ENCODE results near the gene GNL3.
"Not testable (repeated sequence)": the region's sequence is repeated elsewhere in the genome, so short reads cannot be mapped to it uniquely, and the experiment has no call there.

GNL3 gene

GRCh38 chr3:52722491-52722890 is 36.7 kb downstream of the GNL3 start:
- DNase-seq = no peak

- DNase-seq = no peak
Measured at GRCh38 chr3:52723935-52724334, 38.1 kb downstream of the GNL3 start.

GRCh38 chr3:52724511-52724910 is 38.7 kb downstream of the GNL3 start:
- DNase-seq = no peak

- DNase-seq = not testable (repeated sequence)
Measured at GRCh38 chr3:52728753-52729152, 42.9 kb downstream of the GNL3 start.

- no peak for DNase-seq
Measured at GRCh38 chr3:52730681-52731080, 44.8 kb downstream of the GNL3 start.

- DNase-seq = no peak
Measured at GRCh38 chr3:52731590-52731989, 45.8 kb downstream of the GNL3 start.

- no peak for DNase-seq
Measured at GRCh38 chr3:52733256-52733891, 47.5 kb downstream of the GNL3 start.

- DNase-seq = no peak
Measured at GRCh38 chr3:52739730-52740129, 53.9 kb downstream of the GNL3 start.

- DNase-seq = no peak
Measured at GRCh38 chr3:52742418-52743041, 56.7 kb downstream of the GNL3 start.

- no peak for DNase-seq
Measured at GRCh38 chr3:52743152-52743551, 57.3 kb downstream of the GNL3 start.

- DNase-seq = no peak
Measured at GRCh38 chr3:52743721-52744120, 57.9 kb downstream of the GNL3 start.
